CMK (cell line): ENCODE results near the gene CUX1.
"Not testable (repeated sequence)": the region's sequence is repeated elsewhere in the genome, so short reads cannot be mapped to it uniquely, and the experiment has no call there.

Experiments
- DNase-seq: peaks from one replicate; pipeline ENCODE4 v3.0.0-alpha.2; 2010; ENCODE audit warnings: low read depth

The CUX1 gene

DNA sequence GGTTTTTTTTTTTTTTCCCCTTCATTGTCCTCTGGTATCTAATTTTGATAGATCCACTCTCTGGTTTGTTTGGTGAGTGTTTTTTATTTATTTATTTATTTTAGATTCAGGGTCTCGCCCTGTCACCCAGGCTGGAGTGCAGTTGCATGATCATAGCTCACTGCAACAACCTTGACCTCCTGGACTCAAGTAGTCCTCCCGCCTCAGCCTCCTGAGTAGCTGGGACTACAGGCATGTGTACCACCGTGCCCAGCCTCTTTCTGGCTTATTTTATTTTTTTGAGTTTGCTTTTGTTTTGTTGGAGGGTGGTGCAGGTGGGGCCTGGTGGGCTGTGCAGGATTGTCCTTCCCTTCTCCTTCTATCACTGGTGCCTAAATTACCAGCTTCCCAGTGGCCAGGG lies 282.0 kb downstream of the CUX1 start:
- no peak for DNase-seq

DNA sequence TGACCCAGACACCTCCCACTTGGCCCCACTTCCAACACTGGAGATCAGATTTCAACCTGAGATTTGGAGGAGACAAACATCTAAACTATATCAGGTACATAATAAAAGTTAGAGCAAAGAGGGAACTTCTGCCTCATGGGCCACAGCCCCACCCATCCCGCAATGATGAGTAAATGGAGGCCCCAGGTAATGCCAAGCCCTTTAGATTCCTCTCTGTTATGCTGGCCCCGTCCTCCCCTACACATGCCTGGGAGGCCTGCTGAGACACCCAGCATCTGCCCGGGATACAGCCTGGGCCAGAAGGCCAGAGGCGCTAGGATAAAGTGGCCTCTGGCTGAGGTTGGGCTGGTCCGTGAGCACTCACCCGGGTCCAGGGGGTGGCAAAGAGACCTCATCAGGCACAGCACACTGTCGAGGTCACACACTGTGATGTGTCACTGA lies 283.7 kb downstream of the CUX1 start:
- DNase-seq = no peak

DNA sequence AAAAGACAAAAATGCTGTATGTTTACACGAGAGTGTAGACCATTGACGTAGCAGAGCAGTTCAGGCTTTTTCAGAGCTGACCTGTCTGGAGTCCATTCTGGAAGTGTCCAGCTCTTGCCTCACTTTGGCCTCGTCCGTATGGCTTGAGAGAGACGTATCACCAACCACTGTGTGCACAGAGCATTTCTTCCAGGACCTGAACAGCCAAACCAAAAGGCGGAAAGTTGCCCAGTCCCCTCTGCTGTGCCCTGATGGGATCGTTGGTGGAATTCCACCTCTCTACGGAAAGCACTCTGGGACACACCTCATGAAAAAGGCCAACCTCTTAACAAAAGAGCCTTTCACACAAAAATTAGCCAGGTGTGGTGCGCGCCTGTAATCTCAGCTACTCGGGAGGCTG lies 284.5 kb downstream of the CUX1 start:
- no peak for DNase-seq

DNA sequence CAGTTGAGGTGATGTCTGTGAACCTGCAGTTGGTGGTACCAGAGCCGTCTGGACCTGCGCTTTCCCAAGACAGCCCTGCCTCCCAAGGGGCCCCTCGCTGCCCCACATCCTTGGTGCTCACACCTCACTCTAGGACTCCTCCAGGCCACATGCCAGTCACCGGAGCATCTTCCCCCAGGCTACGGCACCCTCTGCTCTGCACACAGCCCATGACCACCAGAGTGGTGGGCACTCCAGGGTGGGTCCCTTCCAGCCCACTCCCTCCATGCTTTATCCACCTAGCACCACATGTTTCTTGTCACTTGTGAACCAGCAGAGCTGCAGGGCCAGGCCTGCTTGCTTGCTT lies 285.6 kb downstream of the CUX1 start:
- DNase-seq = no peak

DNA sequence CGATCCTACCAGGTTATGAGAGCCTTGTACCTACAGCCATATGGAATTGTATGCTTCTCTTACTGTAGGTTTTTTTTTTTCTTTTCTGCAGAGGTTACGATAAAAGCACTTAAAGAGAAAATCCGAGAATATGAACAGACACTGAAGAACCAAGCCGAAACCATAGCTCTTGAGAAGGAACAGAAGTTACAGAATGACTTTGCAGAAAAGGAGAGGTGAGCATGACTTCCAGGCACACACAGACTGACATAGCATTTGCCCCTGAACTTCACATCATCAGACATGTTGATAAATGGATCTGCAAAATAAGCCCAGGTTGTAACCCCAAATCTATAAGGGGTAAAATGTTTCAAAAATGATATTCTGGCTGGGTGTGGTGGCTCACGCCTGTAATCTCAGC lies 286.8 kb downstream of the CUX1 start:
- no peak for DNase-seq

DNA sequence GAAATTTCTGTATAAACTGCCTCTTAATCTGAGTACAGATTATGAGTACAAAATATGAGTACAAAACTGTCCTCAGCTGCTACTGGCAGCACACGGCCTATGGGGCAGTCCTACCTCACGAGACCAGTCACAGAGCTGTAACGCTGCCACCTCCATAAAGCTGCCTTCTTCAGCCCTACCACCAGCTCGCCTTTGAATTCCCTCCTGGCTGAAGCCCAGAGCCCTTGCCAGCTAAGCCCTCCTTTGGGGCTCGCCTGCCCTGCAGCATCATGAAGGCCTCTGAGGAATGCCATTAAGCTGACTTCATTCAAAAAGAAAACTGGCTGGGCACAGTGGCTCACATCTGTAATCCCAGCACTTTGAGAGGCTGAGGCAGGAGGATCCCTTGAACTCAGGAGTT lies 289.2 kb downstream of the CUX1 start:
- no peak for DNase-seq

DNA sequence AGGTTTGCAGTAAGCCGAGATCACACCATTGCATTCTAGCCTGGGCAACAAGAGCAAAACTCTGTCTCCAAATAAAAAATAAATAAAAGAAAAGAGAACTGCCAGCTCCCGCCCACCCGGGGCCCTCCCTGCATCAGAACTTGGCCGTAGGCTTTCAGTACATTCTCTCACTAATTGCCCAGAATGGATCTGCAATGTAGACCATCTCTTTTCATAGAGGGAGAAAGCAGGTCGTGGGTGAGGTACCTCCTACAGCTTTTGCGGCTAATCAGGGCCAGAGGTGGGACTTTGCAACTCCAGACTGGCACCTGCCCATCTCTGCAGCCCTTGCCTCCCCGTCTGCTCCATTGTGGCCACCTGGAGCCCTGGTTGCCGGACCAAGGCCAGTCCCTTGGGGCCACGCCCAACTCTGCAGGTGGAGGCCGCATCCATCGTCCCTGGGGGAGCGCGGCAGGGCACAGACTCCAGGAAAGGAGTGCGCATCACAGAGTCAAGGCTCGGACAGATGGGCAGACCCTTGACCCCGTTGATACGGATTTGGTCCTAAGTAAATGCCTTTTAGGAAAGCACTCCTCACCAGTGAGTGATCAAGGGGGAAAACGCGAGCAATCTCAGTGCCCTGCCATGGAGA lies 290.2 kb downstream of the CUX1 start:
- DNase-seq = no peak

DNA sequence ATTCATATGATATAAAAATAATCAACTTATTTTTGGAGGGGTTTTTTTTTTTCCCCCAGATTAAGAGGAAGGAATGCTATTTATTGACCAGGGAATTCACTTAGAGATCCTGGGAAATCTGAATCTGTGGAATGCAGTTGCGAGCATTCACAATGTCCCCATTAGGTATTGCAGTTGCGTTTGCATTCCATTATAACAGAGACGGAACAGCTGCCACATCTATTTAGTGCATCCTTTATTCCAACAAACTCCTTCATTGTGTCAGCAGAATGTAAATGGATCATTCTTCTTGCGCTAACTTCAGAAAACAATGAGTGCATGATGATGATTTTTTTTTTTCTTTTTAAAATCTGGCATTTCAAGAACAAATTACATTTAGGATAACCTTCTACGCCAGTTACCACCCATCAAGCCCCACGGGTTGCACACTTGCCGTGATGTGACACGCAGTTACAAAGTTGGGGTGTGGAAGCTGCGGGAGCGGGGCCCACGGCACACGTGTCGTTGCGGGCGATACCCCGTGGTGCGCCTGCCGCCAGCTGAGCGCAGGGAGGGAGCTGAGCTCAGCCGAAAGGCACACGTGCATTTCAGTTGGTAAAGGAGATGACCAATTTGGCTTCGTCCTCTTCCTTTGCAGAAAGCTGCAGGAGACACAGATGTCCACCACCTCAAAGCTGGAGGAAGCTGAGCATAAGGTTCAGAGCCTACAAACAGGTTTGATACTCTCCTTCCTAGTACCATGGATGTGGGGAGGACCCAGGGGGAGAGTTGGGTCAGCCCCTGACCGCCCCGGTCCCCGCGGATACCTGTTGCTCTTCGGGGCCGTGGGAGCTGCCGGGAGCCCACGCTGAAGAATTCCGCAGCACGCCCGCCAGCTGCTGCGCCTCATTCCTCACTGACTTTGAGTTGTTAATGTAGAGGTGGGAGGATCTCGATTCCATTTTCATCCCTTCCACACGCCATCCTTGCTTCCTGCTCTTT lies 293.9 kb downstream of the CUX1 start:
- no peak for DNase-seq

DNA sequence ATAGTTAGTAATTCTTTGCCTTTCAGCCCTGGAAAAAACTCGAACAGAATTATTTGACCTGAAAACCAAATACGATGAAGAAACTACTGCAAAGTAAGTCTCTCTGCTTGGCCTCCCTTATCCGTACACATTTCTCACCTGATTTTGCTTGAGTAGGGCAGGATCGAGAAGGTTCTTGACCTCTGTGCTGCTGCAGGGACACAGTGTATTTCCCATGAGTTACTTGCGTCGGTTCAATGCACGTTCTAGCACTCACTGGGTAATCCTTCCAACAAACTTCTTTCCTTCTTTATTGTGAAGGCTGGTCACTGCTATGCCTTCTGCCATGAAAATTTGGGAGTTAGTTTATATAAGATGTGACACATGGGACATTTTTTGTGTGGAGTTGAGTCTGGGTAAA lies 297.8 kb downstream of the CUX1 start:
- DNase-seq = no peak

DNA sequence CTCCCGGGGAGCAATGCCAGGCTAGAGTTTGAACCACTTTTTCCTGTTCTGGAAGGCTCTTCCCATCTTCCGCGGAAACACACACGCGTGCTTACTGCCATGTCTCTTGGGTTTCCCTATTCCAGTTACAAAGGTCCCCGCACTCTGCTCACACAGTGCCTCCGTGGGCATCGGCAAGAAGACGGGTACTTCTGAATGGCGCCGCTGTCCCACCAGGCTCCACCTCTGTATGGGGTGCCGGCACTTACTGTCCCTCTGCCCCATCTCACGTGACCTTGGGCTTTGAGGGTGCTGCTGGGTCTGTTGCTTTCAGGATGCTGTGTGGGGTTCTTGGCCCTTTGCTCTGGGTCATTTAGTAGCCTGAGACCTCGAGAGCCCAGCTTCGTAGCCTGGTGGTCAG lies 298.5 kb downstream of the CUX1 start:
- DNase-seq = no peak

DNA sequence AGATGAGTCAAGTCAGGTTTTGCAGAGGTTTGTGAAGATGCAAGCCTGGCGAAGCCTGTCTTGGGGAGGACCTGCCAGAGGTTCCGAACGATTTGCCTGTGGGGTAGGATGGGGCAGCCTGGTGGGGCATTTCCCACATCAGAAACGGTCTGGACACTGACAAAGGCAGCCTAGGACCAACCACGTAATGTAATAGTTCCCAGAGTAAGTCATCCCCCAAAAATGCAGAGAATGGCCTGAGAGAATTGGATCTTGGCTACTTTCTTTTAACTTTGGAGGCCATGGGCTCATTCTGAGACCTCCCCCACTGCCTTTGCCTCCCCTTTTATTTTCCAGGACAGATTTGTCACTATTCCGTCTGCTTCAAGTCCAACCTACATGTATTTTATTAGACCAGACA lies 300.3 kb downstream of the CUX1 start:
- no peak for DNase-seq

DNA sequence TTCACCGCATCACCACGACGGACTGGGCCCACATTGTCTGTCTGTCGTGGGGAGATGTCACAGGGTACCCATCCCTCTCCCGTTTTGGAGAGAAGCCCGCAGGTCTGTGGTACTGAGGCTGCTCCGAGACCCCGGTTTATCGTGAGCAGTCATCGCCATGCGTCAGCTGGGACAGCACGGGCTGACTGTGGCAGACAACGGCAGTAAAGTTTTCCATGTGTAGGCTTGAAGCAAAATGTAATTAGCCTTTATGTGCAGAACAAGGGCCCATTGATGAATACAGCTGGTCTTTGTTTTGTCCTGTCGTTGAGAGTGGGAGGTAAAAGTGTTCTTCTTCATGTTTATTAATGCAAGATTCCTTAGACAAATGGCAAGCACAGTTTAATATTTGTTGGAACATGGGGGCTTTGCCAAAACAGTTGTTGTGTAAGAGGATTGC lies 301.8 kb downstream of the CUX1 start:
- DNase-seq = no peak

DNA sequence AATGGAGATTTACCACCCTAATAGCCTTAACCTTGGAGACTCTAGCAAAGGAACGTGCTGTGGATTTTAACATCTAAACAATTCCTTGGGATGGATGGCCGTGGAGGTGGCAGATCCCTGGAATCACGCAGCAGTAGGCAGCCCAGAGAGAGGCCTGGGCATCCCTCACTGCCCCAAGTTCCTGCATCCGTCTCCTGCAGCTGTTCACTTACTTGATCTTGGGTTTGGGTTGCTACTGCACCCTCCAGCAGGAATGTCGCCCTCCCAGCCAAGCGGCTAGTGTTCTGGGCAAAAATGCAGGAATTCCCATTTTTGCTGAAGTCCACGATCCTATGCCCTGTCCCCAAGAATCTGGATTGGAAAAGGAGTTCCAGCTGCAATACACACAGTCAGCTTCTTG lies 302.5 kb downstream of the CUX1 start:
- no peak for DNase-seq

DNA sequence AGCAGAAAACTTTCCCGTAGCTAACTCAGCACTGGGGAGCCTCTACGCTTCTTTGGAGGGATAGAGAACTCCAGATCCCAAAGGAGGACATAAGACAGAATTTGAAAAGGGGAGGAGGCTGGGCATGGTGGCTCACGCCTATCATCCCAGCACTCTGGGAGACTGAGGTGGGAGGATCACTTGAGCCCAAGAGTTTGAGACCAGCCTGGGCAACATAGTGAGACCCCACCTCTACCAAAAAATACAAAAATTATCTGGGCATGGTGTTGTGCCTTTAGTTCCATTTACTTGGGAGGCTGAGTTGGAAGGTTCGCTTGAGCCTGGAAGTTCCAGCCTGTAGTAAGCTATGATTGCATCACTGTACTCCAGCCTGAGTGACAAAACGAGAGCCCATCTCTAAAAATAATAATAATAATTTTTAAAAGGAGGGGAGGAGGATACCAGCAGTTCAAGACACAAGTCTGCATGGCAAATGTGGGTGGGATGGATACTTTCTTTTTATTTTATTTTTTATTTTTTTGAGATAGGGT lies 303.3 kb downstream of the CUX1 start:
- DNase-seq = no peak

DNA sequence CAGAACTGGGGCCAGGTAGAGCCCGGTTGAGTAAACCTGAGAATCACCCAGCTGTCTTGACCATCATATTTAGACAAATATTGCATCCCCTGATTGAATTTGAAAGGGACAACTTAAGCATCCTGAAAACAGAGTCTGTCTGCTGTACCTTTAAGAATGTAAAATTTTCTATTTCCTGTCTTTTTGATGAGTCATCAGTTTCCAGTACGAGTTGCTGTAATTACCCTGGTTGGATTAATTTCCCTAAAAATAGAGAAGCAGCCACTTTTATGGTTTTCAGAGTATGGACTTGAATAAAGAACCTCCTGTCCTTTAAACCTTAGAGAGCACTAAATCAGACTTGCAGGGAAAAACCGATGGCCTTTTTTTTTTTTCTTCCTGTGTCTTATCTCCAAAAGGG lies 304.6 kb downstream of the CUX1 start:
- no peak for DNase-seq

DNA sequence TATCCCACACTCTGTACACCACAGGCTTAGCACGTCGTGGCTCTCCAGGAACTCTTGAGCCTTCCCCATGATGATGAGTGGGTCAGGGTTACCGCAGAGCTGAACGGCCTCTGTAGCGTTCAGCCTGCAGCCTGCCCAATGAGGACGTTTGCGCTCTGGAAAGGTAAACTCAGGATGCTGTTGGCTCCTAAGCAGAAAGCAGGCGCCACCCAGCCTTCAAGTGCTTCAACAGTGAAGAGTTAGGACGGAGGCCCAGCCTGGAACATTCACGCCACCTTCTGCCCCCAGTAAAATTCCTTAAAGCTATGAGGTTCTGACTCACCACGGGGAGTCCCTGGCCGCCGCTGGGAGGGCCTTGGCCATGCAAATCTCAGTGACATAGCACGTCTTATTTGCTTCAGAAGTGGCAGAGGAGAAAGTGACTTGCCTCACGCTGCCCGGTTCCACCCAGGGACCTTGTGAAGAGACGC lies 307.7 kb downstream of the CUX1 start:
- DNase-seq = no peak

DNA sequence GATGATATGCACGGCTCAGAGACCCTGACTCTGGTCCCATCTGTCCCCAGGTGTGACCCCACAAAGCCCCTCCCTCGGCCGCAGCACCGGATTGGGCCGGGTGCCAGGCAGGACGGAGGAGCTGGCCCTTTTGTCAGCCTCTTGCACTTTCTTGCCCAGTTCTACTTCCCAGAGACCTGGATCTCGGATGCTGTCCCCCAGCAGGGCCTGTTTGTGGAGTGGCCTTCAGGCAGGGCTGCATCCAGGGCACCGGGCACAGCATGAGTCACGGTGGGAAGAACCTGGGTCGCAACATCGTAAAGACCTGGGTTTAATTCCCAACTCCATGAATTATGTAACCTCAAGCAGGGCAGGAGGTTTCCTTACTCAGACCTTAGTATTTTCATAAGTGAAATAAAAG lies 310.9 kb downstream of the CUX1 start:
- no peak for DNase-seq

DNA sequence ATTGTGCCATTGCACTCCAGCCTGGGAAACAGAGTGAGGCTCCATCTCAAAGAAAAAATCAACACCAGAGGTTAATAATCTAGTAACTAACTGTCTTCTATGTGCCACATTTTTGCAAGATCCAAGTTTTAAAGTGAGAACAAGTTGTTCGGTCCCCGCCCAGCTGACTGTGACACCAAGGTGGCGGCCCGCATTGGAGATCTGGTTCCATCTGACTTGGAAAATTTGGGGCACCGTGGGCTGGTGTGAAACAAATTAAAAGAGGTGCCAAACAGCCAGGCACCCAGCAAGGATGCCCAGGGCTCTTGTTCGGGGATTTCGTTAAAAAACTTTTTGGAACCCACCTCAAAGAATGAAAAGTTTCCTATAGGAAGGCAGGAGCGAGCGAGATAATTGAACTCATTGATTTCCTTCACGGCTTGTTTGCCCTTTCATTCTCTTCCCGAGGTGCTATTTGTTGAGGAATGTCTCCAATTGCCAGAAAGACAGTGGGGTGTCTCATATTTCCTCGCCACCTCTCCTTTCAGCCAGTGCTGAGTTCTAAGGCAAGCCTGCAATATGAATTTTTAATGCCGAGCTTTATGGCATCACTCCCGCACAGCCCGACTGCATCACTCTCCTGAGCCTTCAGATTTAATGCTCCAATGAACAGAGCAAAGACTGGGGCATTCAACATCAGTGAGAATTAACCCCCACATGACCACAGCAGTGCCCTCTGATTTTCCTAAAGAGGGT lies 312.4 kb downstream of the CUX1 start:
- no peak for DNase-seq

DNA sequence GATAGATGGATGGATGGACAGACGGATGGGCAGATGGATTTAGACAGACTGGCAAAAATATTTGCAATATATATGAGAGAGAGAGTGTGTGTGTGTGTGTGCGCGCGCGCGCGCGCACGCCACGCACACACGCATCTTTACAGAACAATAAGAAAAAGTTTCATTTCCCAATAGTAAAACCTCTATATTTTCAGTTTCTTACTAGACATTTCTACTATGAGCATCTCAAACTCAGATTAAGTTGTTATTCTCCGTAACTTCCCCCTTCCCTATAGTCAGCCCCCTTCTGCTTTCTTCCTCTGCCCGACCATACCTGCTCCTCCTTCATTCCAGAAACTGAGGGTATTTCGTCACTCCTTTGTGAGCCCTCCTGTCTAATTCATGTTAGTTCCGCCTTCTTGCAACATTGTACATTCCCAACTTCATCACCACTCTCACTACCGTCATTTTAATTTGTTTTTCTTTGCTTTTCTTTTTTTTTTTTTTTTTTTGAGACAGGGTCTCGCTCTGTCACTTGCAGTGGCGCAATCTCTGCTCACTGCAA lies 314.9 kb downstream of the CUX1 start:
- no peak for DNase-seq

DNA sequence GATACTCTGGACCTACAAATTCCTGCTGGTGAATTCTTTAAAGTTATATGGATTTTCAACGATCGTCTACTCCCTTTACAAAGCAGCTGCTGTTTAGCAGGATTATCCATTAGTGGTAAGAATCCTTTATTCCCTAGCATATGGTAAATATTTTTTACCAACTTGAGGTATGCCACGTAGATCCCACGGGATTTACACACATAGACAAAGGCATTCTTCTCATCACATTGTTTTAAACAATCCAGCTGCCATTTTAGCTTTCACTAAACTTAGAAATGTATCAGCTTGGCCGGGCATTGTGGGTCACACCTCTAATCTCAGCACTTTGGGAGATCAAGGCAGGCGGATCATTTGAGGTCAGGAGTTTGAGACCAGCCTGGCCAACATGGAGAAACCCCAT lies 321.2 kb downstream of the CUX1 start:
- DNase-seq = no peak

DNA sequence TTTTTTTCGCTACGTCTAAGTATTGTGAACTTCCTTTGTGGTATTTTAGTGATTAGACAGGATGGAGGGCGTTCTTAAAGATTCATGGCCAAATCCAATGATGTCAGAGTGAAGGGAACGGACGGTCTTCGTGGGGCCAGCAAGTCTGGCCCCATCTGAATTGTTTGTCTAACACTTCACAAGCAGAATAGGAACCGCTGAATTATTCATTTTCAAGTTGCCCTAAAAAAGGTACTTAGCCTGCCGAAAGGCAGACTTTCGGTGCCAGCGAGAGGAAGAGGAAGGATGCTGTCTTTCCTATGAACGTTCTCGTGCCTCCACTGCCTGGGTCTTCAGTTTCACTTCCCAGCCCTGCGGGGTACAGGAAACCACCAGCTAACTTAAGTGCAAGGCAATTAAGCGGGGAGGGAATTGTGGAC lies 323.5 kb downstream of the CUX1 start:
- DNase-seq = no peak

DNA sequence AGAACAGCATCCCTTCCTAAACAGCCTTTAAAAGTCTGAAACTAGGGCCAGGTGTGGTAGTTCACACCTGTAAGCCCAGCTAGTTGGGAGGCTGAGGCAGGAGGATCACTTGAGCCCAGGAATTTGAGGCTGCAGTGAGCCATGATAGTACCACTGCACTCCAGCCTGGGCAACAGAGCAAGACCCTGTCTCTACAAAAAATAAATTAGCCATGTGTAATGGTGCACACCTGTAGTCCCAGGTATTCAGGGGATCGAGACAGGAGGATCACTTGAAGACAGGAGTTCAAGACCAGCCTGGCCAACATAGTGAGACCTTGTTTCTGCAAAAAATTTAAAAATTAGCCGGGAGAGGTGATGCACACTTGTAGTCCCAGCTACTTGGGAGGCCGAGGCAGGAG lies 325.0 kb downstream of the CUX1 start:
- not testable (repeated sequence) for DNase-seq
